H1 (cell line): ENCODE data around the gene CYLD. TPM values are rescaled to one million over a fixed set of nuclear protein-coding genes. Genes with fewer than 3 reads are reported as not detected.

Experiments used
- HDAC2 ChIP-seq, 2 experiments: fragments of 300-600 bp in 1 of 2; sonication (generic) in 1 of 2; IDR thresholded peaks; 2 replicates each; pipeline ENCODE4 v1.6.1; 2011 to 2012; ENCODE audit warnings: low read depth in 2 of 2, low read length in 2 of 2, mild to moderate bottlenecking in 2 of 2, moderate library complexity in 2 of 2, borderline replicate concordance in 1 of 2, inconsistent platforms in 1 of 2
- SAP30 ChIP-seq: fragments of 300-600 bp; sonication (generic); IDR thresholded peaks from 2 replicates; pipeline ENCODE4 v1.7.1; 2012; ENCODE audit warnings: low read length, moderate library complexity, mild to moderate bottlenecking, inconsistent platforms; ENCODE audit not compliant: insufficient read depth, insufficient replicate concordance
- TEAD4 ChIP-seq: IDR thresholded peaks from 2 replicates; pipeline ENCODE4 v1.6.1; 2012; ENCODE audit warnings: low read depth, low read length, inconsistent platforms, mixed read lengths
- polyA plus RNA-seq, 7 experiments: library from polyadenylated mRNA; depleted of rRNA in 3 of 7; stranded (reverse) in 5 of 7; unstranded in 2 of 7; fragments of >200 nt in 5 of 7; fragments of 200-250 nt in 2 of 7; gene quantifications; 1 replicate in 5 of 7; 2 replicates in 1 of 7; 4 replicates in 1 of 7; pipeline versions ENCODE4 v1.2.1 to v1.2.3, GENCODE V29; 2011 to 2013; ENCODE audit warnings: missing spikeins in 2 of 7, mixed read lengths in 2 of 7
- total RNA-seq: library from RNA; stranded (reverse); fragmentation: NEBNext Ultra II Directional; extraction: Animal tissue kit (Norgen Biotek cat#: 25700); gene quantifications from 2 replicates; pipeline ENCODE4 v1.2.1, GENCODE V29; 2021

The CYLD gene
- total and polyA plus RNA-seq, 2 of the 8 experiments (the other 6 are each of a cell fraction or from before 2014, with no cell fraction given): 3.7 to 18.8 TPM

DNA sequence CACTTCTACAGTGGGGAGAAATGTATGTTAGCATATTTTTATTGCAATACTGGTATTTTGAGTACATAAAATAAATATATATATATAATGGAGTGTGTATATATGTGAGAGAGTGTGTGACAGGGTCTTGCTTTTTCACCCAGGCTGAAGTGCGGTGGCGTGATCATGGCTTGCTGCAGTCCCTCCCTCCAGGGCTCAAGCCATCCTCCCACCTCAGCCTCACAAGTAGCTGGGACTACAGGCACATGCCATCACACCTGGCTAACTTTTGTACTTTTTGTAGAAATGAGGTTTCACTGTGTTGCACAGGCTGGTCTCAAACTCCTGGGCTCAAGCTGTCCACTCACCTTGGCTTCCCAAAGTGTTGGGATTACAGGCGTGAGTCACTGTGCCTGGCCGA is 4.1 kb downstream of the CYLD start (continued):
- TF ChIP-seq HDAC2 (IDR thresholded peaks at IDR 0.05; ENCODE audit: borderline replicate concordance in 1 of 2, low read depth in 2 of 2, low read length in 2 of 2): no peak
- TF ChIP-seq SAP30: no peak
- TF ChIP-seq TEAD4: no peak
- TF ChIP-seq, all 59 proteins: peak for 0
